COLO668 (cell line): ENCODE measurements around the gene UGT1A8.
"Not testable (repeated sequence)": the region's sequence is repeated elsewhere in the genome, so short reads cannot be mapped to it uniquely, and the experiment has no call there.

Experiments
- DNase-seq: peaks from one replicate; lab custom pipeline; 2025; ENCODE audit not compliant: unreplicated experiment; lab: John Stamatoyannopoulos, UW

UGT1A8 gene

DNA sequence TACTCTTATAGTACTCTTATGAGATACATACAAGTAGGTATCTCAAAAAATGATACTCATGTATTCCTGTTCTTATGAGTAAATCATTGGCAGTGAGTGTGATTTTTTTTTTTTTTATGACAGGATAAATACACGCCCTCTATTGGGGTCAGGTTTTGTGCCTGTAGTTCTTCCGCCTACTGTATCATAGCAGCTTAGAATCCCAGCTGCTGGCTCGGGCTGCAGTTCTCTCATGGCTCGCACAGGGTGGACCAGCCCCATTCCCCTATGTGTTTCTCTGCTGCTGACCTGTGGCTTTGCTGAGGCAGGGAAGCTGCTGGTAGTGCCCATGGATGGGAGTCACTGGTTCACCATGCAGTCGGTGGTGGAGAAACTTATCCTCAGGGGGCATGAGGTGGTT lies at the start of gene UGT1A8:
TSS of gene UGT1A8 (plus strand) at position 158 of the 400 bp plus-strand sequence. CDS start at position 233, 75 bp downstream.
- not testable (repeated sequence) for DNase-seq

DNA sequence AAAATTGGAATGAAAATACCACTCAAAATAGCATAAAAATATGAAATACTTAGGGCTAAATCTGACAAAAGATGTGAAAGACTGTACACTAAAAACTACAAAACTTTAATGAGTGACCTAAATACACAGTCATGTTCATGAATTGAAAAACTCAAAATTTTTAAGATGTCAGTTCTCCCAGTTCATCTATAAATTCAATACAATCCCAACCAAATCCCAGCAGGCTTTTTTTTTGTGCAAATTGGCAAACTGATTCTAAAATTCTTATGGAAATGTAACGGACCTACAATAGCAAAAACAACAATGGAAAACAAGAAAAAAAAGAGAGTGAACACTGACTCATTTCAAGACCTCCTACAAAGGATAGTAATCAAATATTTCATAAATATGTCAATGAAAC lies 46.4 kb upstream of the UGT1A8 start:
- no peak for DNase-seq

- DNase-seq: no peak
Measured at GRCh38 chr2:233571462-233571861, 46.0 kb upstream of the UGT1A8 start.

DNA sequence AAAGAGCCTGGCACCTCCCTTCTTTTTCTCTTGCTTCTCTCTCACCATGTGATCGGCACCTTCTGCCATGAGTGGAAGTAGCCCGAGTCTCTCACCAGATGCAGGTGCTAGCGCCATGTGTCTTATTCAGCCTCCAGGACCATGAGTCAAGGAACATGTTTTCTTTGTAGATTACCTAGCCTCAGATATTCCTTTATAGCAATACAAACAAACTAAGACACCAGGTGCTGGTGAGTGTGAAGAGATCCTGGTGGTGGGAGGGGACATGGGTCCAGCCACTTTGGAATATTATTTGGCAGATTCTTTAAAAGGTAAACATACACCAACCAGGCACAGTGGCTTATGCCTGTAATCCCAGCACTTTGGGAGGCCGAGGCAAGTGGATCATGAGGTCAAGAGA lies 45.0 kb upstream of the UGT1A8 start:
- DNase-seq: no peak

DNA sequence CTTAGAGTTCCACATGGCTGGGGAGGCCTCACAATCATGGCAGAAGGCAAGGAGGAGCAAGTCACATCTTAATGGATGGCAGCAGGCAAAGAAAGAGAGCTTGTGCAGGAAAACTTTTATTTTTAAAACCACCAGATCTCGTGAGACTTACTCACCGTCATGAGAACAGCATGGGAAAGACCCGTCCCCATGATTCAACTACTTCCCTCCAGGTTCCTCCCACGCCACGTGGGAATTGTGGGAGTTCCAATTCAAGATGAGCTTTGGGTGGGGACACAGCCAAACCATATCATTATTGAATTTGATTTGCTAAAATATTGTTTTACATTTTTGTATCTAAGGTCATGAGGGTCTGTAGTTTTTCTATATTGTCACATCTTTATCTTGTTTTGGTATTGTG lies 40.1 kb upstream of the UGT1A8 start:
- DNase-seq: not testable (repeated sequence)

DNA sequence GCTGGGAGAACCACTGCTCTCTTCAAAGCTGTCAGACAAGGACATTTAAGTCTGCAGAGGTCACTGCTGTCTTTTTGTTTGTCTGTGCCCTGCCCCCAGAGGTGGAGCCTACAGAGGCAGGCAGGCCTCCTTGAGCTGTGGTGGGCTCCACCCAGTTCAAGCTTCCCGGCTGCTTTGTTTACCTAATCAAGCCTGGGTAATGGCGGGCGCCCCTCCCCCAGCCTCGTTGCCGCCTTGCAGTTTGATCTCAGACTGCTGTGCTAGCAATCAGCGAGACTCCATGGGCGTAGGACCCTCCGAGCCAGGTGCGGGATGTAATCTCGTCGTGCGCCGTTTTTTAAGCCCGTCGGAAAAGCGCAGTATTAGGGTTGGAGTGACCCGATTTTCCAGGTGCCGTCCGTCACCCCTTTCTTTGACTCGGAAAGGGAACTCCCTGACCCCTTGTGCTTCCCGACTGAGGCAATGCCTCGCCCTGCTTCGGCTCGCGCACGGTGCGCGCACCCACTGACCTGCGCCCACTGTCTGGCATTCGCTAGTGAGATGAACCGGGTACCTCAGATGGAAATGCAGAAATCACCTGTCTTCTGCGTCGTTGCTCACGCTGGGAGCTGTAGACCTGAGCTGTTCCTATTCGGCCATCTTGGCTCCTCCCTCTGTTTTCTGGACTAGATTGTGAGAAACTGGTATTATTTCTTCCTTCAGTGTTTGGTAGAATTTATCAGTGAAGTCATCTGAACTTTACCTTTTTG lies 34.0 kb upstream of the UGT1A8 start:
- DNase-seq: not testable (repeated sequence)

DNA sequence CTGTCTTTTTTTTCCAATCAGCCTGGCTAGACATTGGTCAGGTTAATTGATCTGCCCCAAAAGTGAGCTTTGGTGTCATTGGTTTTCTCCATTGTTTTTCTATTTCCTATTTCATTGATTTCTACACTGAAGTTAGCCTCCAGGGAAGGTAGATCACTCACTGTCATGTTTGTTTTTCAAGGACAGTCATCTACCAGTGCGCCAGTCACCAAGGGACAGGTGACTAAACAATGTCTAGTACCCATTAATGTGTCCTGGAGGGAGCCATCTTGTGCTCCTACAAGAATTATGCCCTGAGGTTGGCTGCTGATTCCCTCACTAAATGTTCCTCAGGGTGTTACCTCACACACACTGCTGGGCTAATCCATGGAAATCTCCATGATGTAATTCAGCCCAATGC lies 33.2 kb upstream of the UGT1A8 start:
- DNase-seq: peak; percentile 6

DNA sequence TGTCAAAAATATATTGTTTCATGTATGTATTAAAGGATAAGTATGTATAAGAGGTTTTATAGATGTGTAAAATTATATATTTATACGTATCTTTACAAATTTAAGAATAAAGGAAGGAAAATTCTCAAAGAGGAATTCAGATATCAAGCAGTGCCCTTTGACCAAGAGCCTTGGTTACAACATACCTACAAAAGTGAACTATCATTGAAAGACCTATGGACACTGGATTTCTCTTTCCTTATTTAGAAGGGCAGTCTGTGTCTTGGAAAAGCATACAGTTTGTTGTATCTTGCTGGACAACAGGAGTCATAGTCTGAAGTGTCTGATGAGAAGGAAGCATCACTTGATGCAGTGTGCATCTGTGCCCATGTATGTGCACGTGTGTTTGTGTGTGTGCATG lies 29.0 kb upstream of the UGT1A8 start:
- no peak for DNase-seq

DNA sequence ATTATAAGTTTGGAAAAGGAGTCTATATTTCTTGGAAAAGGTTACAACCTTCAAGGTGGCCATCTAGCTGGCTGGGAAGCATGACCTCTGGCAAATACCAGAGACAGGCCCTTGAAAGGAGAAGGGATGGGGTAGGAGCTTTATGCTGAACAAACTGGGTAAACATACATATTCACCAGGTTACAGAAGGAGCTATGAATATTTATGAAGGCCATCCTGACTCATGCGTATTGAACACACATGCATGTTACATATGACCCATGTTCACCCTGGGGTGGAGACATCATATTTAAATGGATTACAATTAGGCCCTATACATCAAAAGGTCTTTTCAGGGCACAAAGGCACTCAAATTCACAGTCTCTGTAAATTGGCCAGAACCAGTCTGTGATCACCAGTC lies 24.7 kb upstream of the UGT1A8 start:
- not testable (repeated sequence) for DNase-seq

DNA sequence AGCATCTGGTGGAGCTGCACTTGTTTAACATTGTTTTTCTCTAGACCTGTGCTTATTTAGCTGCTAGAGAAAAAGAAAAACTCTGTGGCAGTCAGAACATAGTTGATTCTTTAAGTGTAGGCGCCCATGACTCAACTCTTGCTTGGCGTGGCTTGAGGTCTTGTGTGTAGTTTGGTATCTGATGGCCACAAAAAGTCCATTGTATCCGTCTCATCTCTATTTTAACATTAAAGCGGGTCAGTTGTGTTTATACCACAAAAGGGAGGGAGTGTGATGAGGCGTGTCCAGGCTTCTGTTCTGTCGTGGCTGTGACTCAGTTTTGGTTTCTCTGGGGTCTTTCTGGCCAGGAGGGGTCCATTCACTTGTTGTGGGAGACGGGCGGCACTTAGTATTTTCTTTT lies 24.2 kb upstream of the UGT1A8 start:
- DNase-seq: no peak

DNA sequence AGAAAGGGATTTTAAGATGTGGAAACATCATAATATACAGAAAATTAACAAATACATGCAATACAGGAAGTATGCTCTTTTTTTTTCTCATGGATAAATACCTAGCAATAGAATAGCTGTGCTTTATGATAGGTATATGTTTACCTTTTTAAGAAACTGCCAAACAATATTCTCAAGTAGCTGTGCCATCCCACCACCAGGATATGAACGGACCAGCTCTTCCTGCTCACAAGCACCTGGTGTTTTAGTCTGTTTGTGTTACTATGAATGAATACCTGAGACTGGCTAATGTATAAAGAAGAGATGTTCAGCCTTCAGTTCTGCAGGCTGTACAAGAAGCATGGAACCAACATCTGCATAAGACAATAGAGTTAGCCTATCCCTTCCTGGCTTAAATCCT lies 19.9 kb upstream of the UGT1A8 start:
- no peak for DNase-seq

DNA sequence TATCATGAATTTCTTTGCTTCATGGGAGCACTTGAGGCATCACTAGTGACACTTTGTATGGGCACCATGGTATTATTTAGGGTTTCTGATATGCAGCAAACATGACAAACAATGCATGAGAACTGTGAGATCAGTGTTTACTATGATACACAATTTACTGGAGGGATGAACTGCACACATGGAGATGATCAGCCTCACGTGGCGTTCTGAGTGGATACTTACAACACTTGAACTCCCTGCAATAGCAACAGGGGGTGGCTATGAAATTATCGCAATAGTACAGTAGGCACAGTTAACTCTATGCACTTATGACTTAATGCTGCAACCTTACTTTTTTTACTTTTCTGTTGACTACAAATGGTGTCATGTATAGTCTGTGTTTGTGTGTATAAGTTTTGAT lies 18.5 kb upstream of the UGT1A8 start:
- no peak for DNase-seq

DNA sequence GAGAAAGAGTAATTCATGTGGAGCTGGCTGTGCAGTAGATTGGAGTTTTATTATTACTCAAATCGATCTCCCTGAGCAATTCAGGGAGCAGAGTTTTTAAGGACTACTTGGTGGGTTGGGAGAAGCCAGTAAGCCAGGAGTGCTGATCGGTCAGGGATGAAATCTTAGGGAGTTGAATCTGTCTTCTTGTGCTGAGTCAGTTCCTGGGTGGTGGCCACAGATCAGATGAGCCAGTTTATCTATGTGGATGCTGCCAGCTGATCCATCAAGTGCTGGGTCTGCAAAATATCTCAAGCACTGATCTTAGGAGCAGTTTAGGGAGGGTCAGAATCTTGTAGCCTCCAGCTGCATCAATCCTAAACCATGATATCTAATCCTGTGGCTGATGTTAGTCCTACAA lies 17.0 kb upstream of the UGT1A8 start:
- no peak for DNase-seq

DNA sequence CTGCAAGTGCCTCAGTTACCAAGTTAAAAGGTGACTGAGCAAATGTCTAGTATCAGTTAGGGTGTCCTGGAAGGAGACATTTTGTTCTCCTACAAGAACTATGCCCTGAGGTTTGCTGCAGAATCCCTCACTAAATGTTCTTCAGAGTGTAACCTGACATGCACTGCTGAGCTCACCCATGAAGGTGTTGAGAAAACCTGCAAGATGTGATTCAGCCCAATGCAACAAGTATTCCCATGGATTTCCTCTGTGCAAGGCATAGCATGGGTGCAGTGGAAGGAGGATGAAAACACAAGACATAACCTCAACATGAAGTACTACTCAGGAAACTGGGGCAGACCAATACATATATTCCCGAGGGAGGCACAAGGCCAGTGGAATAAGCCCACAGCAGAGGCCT lies 15.4 kb upstream of the UGT1A8 start:
- DNase-seq: no peak

DNA sequence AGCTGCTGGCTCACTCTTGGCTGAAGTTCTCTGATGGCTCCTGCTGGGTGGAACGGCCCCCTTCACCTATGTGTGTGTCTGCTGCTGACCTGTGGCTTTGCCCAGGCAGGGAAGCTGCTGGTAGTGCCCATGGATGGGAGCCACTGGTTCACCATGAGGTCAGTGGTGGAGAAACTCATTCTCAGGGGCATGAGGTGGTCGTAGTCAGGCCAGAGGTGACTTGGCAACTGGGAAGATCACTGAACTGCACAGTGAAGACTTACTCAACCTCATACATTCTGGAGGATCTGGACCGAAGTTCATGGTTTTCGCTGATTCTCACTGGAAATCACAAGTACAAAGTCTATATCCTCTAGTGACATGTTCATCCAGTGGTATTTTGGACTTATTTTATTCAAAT lies 13.9 kb upstream of the UGT1A8 start:
- DNase-seq: no peak

GRCh38 chr2:233604826-233605225 lies 12.6 kb upstream of the UGT1A8 start:
- no peak for DNase-seq

DNA sequence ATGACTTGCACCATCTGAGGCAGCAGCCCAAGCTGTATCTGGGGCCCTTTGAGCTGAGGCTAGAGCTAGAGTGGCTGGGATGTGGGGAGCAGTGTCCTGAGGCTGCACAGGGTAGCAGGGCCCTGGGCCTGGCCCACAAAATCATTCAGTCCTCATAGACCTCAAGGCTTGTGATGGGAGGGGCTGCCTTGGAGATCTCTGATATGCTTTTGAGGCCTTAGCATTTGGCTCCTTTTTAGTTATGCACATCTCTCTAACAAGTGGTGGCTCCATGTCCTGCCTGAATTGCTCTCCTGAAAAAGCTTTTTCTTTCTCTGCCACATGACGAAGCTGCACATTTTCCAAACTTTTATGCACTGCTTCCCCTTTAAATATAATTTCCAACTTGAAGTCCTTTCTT lies 11.8 kb upstream of the UGT1A8 start:
- no peak for DNase-seq

- DNase-seq: no peak
Measured at GRCh38 chr2:233611284-233611683, 6.1 kb upstream of the UGT1A8 start.

GRCh38 chr2:233620204-233620603 lies 2.8 kb downstream of the UGT1A8 start:
- no peak for DNase-seq

DNA sequence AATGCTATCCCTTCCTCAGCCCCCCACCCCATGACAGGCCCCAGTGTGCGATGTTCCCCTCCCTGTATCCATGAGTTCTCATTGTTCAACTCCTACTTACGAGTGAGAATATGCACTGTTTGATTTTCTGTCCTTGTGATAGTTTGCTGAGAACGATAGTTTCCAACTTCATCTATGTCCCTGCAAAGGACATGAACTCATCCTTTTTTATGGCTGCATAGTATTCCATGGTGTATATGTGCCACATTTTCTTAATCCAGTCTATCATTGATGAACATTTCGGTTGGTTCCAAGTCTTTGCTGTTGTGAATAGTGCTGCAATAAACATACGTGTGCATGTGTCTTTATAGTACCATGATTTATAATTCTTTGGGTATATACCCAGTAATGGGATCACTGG lies 4.4 kb downstream of the UGT1A8 start:
- not testable (repeated sequence) for DNase-seq

DNA sequence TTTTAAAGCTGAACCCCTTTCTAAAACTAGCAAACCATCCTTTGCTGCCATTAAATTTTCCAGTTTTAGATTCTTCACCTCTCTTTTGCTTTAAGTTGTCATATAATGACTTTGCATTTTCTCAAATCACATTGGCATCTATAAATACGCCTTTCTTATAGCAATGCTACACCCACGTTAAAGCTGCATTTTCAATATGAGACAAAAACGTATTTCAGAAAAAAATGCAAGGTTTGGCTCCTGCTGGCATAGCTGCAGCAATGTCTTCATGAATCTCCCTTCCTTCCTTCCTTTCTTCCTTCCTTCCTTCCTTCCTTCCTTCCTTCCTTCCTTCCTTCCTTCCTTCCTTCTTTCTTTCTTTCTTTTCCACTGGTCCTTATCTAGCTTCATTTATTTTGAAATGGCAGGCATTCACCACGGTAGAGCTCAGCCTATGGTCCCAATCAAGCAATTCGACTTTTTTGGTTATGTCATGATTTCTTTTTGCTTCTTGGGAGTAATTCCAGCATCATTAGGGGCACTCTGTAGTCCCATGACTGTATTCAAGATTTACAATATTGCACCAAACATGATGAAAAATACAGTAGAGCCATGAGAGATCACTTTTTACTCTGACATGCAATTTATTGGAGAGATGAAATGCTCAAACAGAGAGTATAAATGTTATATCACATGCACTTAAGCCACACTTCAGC lies 10.0 kb downstream of the UGT1A8 start:
- DNase-seq: no peak

DNA sequence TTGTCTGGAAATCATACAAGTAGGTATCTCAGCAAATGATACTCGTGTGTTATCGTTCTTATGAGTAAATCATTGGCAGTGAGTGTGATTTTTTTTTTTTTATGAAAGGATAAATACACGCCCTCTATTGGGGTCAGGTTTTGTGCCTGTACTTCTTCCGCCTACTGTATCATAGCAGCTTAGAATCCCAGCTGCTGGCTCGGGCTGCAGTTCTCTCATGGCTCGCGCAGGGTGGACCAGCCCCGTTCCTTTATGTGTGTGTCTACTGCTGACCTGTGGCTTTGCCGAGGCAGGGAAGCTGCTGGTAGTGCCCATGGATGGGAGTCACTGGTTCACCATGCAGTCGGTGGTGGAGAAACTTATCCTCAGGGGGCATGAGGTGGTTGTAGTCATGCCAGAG lies 18.9 kb downstream of the UGT1A8 start, which contains the start of gene UGT1A10:
TSS of gene UGT1A10 (plus strand) at position 143 of the 400 bp plus-strand sequence. CDS start at position 218, 75 bp downstream.
- not testable (repeated sequence) for DNase-seq
